K562 (cell line): ENCODE data around the gene SLC66A2. TPM values are rescaled to one million over a fixed set of nuclear protein-coding genes. Genes with fewer than 3 reads are reported as not detected.

Experiments
- CEBPZ ChIP-seq: fragments of 150-350 bp; IDR thresholded peaks from 2 replicates; pipeline ENCODE4 v1.6.1; 2014; ENCODE audit warnings: low read depth, mild to moderate bottlenecking, low read length, borderline replicate concordance
- CSDE1 ChIP-seq, 2 experiments: fragments of 450-650 bp; IDR thresholded peaks; 2 replicates each; pipeline ENCODE4 v1.6.1; 2016; ENCODE audit warnings: mild to moderate bottlenecking in 1 of 2
- DMBX1 ChIP-seq: fragments of 250-450 bp; sonication (Bioruptor Pico); IDR thresholded peaks from 2 replicates; pipeline ENCODE4 v1.8.0; 2022; ENCODE audit warnings: inconsistent platforms, mild to moderate bottlenecking, moderate library complexity, borderline replicate concordance
- ELF2 ChIP-seq: fragments of 250-450 bp; sonication (Bioruptor Pico); IDR thresholded peaks from 2 replicates; pipeline ENCODE4 v1.5.0; 2021; ENCODE audit warnings: mild to moderate bottlenecking
- ILF3 ChIP-seq: fragments of 450-650 bp; IDR thresholded peaks from 2 replicates; pipeline ENCODE4 v1.6.1; 2018; ENCODE audit warnings: antibody characterized with exemption, mild to moderate bottlenecking, moderate library complexity, borderline replicate concordance
- KLF13 ChIP-seq: fragments of 450-650 bp; IDR thresholded peaks from 2 replicates; pipeline ENCODE4 v1.6.1; 2016; ENCODE audit warnings: missing genetic modification characterization, low read depth, mild to moderate bottlenecking, missing compliant biosample characterization, moderate library complexity, borderline replicate concordance
- STAT6 ChIP-seq: sonication (generic); formaldehyde crosslinking; IDR thresholded peaks from 2 replicates; pipeline ENCODE4 v1.8.1; 2023; ENCODE audit warnings: mild to moderate bottlenecking, missing genetic modification reagents
- ZBED1 ChIP-seq: IDR thresholded peaks from 2 replicates; pipeline ENCODE4 v1.6.1; 2014
- polyA plus RNA-seq, 8 experiments: library from polyadenylated mRNA; depleted of rRNA in 4 of 8; stranded (reverse) in 5 of 8; unstranded in 3 of 8; fragments of >200 nt; fragmentation: Nextera tagmentation in 2 of 8; fragmentation: Illumina TruSeq in 1 of 8; extraction: Ambion mirVana in 2 of 8; extraction: Trizol in 1 of 8; gene quantifications; 2 replicates each; pipeline versions ENCODE4 v1.2.1 to v1.2.3, GENCODE V29; 2011 to 2014; ENCODE audit warnings: inconsistent platforms in 1 of 8, missing spikeins in 1 of 8
- total RNA-seq, 7 experiments: library from RNA; depleted of rRNA in 6 of 7; stranded (reverse); fragments of >200 nt in 6 of 7; fragmentation: Illumina TruSeq in 2 of 7; extraction: Trizol in 2 of 7; gene quantifications; 2 replicates each; pipeline versions ENCODE4 v1.2.1 to v1.2.3, GENCODE V29; 2011 to 2021; ENCODE audit warnings: low replicate concordance in 1 of 7

SLC66A2 gene
- total and polyA plus RNA-seq, 9 of the 15 experiments (the other 6 are each of a cell fraction or from before 2014, with no cell fraction given), result 0.25 to 17.5 (median 5.6) TPM

- no peak for TF ChIP-seq CEBPZ
- TF ChIP-seq KLF13 (tag), result no peak
- TF ChIP-seq ILF3, result no peak
- TF ChIP-seq DMBX1, result no peak
- no peak for TF ChIP-seq STAT6 (CRISPR knock-in tag)
- TF ChIP-seq ZBED1, result no peak
- no peak for TF ChIP-seq ELF2
- TF ChIP-seq CSDE1 (IDR thresholded peaks at IDR 0.05), result no peak
Observed at GRCh38 chr18:79971986-79972385, 20.5 kb upstream of the SLC66A2 start (continued).
